PFSK-1 (cell line): ENCODE data around the gene RASIP1.

ENCODE experiments used
- POLR2AphosphoS5 ChIP-seq: IDR thresholded peaks from 2 replicates; pipeline ENCODE4 v1.6.1; 2012; ENCODE audit warnings: low read depth, mild to moderate bottlenecking, control low read depth, low read length, moderate library complexity
- REST ChIP-seq, 2 experiments: IDR thresholded peaks; 2 replicates each; pipeline versions ENCODE4 v1.6.1 to v1.8.0; 2011 to 2012; ENCODE audit warnings: low read depth in 2 of 2, low read length in 2 of 2, control low read depth in 1 of 2, inconsistent platforms in 1 of 2, mild to moderate bottlenecking in 1 of 2, moderate library complexity in 1 of 2; ENCODE audit not compliant: insufficient read depth in 1 of 2
- TAF1 ChIP-seq: IDR thresholded peaks from 2 replicates; pipeline ENCODE4 v1.6.1; 2012; ENCODE audit warnings: low read length, control low read depth, borderline replicate concordance; ENCODE audit not compliant: insufficient read depth

GRCh38 chr19:48734625-48735024 is 5.8 kb downstream of the RASIP1 start:
- TF ChIP-seq REST (IDR thresholded peaks at IDR 0.05; ENCODE audit: insufficient read depth in 1 of 2, low read depth in 2 of 2, low read length in 2 of 2) (no peak), TAF1 (no peak), POLR2AphosphoS5 (no peak)
